ENCODE data around the gene C2orf92.

GRCh38 chr2:97653473-97653872, 16.0 kb upstream of the C2orf92 start:
- TF ChIP-seq, protein P1, sequence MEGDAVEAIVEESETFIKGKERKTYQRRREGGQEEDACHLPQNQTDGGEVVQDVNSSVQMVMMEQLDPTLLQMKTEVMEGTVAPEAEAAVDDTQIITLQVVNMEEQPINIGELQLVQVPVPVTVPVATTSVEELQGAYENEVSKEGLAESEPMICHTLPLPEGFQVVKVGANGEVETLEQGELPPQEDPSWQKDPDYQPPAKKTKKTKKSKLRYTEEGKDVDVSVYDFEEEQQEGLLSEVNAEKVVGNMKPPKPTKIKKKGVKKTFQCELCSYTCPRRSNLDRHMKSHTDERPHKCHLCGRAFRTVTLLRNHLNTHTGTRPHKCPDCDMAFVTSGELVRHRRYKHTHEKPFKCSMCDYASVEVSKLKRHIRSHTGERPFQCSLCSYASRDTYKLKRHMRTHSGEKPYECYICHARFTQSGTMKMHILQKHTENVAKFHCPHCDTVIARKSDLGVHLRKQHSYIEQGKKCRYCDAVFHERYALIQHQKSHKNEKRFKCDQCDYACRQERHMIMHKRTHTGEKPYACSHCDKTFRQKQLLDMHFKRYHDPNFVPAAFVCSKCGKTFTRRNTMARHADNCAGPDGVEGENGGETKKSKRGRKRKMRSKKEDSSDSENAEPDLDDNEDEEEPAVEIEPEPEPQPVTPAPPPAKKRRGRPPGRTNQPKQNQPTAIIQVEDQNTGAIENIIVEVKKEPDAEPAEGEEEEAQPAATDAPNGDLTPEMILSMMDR (conservative IDR thresholded peaks at IDR 0.05; ENCODE audit: low read length): no peak
- no peak for TF ChIP-seq EZH2phosphoT487 (IDR thresholded peaks at IDR 0.05; ENCODE audit: borderline replicate concordance, low read depth, low read length)
